ENCODE data around the gene ATXN7L1.

Gene ATXN7L1

GRCh38 chr7:105876091-105876963 is at the start of gene ATXN7L1:
TSS of gene ATXN7L1 (minus strand) at chr7:105876599. CDS start at chr7:105876558, 41 bp downstream.
- DNase-seq, result peak; percentile 94

- no peak for DNase-seq
These were observed 49.7 kb upstream of the ATXN7L1 start for GRCh38 chr7:105926131-105926530.

- DNase-seq, result no peak
These were observed 48.5 kb upstream of the ATXN7L1 start for GRCh38 chr7:105924945-105925344.

GRCh38 chr7:105920766-105921165 is 44.4 kb upstream of the ATXN7L1 start:
- DNase-seq, result no peak

- DNase-seq, result no peak
These were observed 41.3 kb upstream of the ATXN7L1 start for GRCh38 chr7:105917659-105918058.

GRCh38 chr7:105916603-105917002 is 40.2 kb upstream of the ATXN7L1 start:
- no peak for DNase-seq

GRCh38 chr7:105913947-105914346 is 37.5 kb upstream of the ATXN7L1 start:
- no peak for DNase-seq

GRCh38 chr7:105911961-105912575 is 35.7 kb upstream of the ATXN7L1 start:
- no peak for DNase-seq

GRCh38 chr7:105910172-105910571 is 33.8 kb upstream of the ATXN7L1 start:
- DNase-seq, result no peak

GRCh38 chr7:105909742-105910141 is 33.3 kb upstream of the ATXN7L1 start:
- no peak for DNase-seq

- no peak for DNase-seq
These were observed 30.9 kb upstream of the ATXN7L1 start for GRCh38 chr7:105907129-105907846.

GRCh38 chr7:105906695-105907094 is 30.3 kb upstream of the ATXN7L1 start:
- no peak for DNase-seq

GRCh38 chr7:105905910-105906568 is 29.6 kb upstream of the ATXN7L1 start:
- no peak for DNase-seq

- DNase-seq, result no peak
These were observed 29.0 kb upstream of the ATXN7L1 start for GRCh38 chr7:105905209-105905909.

- no peak for DNase-seq
These were observed 27.7 kb upstream of the ATXN7L1 start for GRCh38 chr7:105904064-105904463.

GRCh38 chr7:105902325-105902911 is 26.0 kb upstream of the ATXN7L1 start:
- DNase-seq, result no peak

- DNase-seq, result no peak
These were observed 21.6 kb upstream of the ATXN7L1 start for GRCh38 chr7:105897999-105898398.

GRCh38 chr7:105896407-105896911 is 20.1 kb upstream of the ATXN7L1 start:
- DNase-seq, result no peak

GRCh38 chr7:105894131-105894530 is 17.7 kb upstream of the ATXN7L1 start:
- DNase-seq, result no peak

GRCh38 chr7:105892387-105892786 is 16.0 kb upstream of the ATXN7L1 start:
- no peak for DNase-seq

- no peak for DNase-seq
These were observed 14.0 kb upstream of the ATXN7L1 start for GRCh38 chr7:105890290-105890997.

All from activated T-cell treated with anti-CD3 and anti-CD28 coated beads, Interleukin-2, amount 50 U/mL, for 1 hour (primary cell).